GM12872 (cell line): ENCODE data around the gene EPS15.

ENCODE experiments used
- TF ChIP-seq, protein P1 (sequence below): IDR thresholded peaks from 3 replicates; pipeline ENCODE4 v1.5.1; 2011; ENCODE audit warnings: low read depth, mild to moderate bottlenecking, low read length, moderate library complexity; ENCODE audit not compliant: insufficient read depth

EPS15 gene

DNA sequence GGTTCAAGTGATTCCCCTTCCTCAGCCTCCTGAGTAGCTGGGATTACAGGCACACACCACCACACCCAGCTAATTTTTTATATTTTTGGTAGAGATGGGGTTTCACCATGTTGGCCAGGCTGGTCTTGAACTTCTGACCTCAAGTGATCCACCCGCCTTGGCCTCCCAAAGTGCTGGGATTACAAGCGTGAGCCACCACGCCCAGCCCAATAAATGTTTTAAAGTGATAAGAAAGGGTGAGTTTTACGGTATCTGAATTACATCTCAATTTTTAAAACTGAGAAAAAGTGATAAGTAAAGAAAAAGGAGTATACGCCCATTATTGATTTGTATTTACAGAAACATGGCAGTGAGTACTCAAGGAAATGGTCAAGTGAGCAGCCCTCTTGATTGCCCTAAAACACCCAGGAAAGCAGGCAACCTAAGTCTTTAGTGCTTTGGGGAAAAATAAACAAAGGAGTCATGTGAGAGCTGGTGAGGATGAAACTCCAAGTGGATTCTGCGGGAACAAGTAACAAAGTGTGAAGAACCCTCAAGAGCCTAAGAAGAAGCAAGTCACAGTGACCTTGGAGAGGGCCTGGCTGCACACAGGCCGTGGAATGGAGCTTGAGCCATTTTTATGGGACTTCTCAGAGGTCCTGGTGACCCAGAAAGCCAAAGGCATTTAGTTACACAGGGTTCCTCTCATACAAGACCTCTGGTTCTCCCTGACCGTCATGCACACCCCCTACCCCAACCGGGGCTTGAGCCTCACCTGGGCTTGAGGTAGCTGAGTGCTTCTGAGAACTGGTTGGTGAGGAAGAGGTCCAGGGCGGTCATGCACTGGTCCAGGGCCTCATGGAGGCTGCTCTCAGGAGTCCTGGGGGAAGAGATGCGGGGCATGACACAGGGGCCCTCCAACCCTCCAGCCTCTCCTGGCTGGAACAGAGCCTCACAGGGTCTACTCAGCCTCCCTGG lies 197.8 kb downstream of the EPS15 start:
- TF ChIP-seq, protein P1, sequence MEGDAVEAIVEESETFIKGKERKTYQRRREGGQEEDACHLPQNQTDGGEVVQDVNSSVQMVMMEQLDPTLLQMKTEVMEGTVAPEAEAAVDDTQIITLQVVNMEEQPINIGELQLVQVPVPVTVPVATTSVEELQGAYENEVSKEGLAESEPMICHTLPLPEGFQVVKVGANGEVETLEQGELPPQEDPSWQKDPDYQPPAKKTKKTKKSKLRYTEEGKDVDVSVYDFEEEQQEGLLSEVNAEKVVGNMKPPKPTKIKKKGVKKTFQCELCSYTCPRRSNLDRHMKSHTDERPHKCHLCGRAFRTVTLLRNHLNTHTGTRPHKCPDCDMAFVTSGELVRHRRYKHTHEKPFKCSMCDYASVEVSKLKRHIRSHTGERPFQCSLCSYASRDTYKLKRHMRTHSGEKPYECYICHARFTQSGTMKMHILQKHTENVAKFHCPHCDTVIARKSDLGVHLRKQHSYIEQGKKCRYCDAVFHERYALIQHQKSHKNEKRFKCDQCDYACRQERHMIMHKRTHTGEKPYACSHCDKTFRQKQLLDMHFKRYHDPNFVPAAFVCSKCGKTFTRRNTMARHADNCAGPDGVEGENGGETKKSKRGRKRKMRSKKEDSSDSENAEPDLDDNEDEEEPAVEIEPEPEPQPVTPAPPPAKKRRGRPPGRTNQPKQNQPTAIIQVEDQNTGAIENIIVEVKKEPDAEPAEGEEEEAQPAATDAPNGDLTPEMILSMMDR, result no peak

DNA sequence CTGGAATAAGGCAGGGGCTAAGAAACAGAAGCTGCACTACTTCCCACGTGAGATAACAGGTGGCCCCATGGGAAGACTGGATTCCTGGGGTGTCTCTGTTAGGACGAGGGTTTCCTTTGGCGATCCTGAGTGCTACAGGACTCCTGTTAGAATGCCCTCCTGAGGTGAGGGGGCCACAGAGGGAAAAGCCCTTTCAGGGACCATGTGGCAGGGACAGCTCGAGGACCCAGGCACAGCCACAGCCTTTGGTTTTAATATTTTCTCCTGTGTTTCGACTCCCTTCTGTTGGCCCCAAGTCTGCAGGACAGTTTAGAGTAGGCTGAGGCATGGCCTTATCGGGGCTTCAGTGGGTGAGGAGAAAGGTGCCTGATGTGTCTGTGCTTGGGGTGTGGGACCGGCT lies 201.3 kb downstream of the EPS15 start:
- TF ChIP-seq, protein P1, result no peak

DNA sequence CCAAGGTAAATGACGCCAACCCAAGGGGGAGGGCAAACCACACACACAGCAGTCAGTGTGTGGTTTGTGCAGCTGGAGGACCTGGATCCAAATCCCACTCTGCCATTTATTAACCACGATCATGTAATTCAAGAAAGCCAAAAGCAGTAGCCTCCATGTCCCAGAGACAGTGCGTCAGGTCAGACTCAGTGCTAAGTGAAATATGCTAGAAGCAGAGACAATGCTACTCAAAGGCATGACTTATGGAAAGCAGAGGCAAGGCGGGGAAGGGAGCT lies 202.3 kb downstream of the EPS15 start:
- TF ChIP-seq, protein P1, result no peak

DNA sequence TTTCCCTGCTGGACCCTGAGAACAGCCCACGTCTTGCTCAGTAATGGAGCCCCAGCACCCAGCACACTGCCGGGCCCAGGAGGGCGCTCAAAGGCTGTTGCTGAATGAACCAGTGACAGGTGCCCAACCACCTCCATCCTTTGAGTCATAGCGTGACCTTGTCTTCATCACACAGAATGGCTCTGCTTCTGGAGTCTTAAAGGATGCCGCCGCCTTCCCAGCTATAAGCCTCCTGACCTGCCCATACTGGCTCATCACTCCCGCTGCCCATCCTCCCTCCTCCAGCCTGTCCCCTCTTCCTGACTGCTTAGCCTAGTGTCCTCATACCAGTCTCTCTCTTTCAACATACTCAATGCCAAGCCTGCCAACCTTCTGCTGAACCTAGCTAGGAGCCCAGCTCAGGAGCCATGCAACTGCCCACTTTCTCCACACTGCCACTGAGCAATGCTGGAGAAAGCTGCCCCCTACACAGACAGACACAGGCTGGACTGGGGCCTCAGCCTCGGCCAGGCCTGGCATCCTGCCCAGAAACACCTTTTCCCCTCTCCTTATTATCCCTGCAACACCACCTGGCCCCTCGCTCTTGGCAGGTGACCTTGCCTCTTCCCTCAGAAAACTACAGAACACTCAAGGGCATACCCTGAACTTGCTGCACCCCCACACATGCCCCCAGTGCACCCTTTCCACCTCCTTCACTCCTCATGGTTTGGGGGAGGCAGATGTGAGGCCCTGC lies 202.8 kb downstream of the EPS15 start:
- TF ChIP-seq, protein P1, result no peak

DNA sequence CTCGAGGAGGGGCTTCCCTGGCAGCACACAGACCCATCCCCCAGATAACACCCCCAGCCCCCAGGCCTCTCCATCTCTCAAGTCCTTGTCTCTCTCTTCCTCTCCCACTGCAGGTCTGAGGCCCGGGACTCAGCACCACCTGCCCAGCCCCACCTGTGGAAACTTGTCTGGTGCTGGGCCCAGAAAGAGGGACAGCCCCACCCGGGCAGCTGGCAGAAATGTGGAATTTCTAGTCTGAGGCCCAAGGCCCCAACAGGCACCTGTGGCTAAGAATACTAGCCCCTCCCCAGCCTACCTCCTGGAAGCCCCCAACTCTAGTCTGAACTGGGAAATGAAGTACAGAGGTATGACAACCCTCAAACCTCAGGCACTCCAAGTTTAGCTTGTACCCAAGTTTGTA lies 204.1 kb downstream of the EPS15 start:
- TF ChIP-seq, protein P1, result no peak

DNA sequence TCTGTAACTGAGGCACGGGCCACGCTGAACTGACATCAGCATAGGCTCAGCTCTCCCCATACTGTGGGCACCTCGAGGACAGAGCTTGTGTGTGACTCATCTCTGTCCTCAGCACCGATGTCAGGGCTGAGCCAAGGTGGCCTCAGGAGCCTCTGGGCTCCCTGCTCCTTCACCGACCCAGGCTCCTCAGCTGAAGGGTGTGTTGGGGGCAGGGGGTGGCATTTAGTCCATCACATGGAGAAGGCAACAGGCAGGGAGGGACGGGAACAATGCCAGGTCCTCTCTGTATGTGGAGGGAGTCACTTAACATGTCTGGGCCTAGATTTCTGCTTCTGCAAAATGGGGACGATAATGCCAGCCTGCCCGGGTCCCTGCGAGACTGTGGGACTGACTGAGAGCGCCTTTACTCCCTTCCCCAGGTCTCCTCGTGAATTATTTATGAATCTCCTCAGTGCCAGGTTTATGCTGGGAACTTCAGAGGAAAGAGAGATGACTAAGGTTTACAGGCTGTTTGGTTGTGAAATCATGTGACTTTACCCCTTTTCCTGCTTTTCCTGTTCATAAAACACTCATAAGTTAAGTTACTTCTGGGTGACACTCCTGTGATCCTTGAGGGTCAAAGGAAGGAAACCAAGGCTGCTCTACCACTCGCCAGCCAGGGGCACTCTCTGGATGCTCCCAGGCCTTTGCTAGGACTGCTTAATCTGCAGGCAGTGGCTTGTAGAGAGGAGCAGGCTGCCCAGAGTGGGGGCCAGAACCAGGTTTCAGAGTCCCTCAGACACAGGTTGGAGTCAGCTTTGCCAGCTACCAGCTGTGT lies 204.9 kb downstream of the EPS15 start:
- TF ChIP-seq, protein P1, result no peak
